ENCODE measurements around the gene ZC3H18.

ZC3H18 gene

GRCh38 chr16:88642881-88643643, 72.9 kb downstream of the ZC3H18 start:
- H3K27ac ChIP-seq = no peak overlapping the region
- TF ChIP-seq ZFX (IDR thresholded peaks at IDR 0.05) (no peak), CTCF (conservative IDR thresholded peaks at IDR 0.05) (no peak)

DNA sequence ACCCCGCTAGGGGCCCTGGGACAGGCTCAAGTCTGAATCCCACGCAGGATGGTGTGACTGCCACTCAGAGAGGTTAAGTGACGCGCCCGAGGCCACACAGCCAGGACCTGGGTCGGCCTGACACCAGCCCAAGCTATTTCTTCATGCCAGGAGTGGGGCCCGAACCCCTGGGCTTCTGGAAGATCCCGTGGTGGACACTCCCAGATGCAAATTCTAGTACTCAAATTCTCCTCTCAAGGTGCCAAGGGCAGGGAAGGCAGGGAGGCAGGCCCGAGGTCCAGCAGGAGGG, 73.4 kb downstream of the ZC3H18 start:
- H3K27ac ChIP-seq = no peak overlapping the region
- TF ChIP-seq ZFX (IDR thresholded peaks at IDR 0.05) (no peak), CTCF (conservative IDR thresholded peaks at IDR 0.05) (no peak)

DNA sequence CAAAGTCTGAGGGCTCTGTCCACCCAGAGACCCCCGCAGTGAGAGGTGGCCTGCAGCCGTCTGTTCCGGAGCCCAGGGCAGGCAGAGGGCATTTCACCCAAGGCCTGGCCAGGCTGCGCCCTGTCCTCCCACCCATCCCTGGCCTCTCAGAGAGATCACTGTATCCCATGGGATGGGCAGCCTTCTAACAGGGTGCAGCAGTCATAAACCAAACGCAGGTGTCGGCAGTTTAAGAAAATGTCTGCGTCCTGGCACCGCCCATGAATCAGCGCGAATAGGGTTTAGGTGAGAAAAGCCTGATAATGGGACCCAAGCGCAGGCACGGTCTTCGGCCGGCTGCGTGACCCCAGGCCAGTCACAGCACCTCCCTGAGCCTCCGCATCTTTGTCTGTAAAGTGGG, 75.3 kb downstream of the ZC3H18 start:
- no peak overlapping the region for H3K27ac ChIP-seq
- TF ChIP-seq CTCF (conservative IDR thresholded peaks at IDR 0.05) (no peak), ZFX (IDR thresholded peaks at IDR 0.05) (no peak)

DNA sequence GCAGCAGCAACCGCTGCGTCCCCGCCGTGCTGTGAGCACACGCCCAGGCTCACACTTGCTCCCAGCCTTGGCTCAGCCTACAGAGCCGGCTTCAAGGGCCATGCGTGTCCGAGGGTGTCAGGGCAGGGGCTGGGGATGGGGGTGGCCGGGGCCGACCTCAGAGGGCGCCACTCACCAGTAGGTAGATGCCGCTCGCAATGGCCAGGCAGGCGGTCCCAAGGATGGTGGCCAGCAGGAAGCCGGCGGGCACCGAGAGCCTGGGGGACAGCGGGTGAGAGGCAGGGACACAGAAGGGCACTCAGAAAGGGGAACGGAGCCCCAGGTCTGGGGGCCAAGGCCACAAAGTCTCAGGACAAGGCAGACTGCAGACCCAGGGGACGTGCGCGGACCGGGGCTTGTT, 75.7 kb downstream of the ZC3H18 start:
- H3K27ac ChIP-seq = no peak overlapping the region
- TF ChIP-seq ZFX (IDR thresholded peaks at IDR 0.05) = no peak
- TF ChIP-seq CTCF (conservative IDR thresholded peaks at IDR 0.05) = no peak

- no peak for TF ChIP-seq ZFX (IDR thresholded peaks at IDR 0.05)
- no peak for TF ChIP-seq CTCF (conservative IDR thresholded peaks at IDR 0.05)
- no peak overlapping the region for H3K27ac ChIP-seq
These were observed 76.3 kb downstream of the ZC3H18 start for GRCh38 chr16:88646345-88647034.

DNA sequence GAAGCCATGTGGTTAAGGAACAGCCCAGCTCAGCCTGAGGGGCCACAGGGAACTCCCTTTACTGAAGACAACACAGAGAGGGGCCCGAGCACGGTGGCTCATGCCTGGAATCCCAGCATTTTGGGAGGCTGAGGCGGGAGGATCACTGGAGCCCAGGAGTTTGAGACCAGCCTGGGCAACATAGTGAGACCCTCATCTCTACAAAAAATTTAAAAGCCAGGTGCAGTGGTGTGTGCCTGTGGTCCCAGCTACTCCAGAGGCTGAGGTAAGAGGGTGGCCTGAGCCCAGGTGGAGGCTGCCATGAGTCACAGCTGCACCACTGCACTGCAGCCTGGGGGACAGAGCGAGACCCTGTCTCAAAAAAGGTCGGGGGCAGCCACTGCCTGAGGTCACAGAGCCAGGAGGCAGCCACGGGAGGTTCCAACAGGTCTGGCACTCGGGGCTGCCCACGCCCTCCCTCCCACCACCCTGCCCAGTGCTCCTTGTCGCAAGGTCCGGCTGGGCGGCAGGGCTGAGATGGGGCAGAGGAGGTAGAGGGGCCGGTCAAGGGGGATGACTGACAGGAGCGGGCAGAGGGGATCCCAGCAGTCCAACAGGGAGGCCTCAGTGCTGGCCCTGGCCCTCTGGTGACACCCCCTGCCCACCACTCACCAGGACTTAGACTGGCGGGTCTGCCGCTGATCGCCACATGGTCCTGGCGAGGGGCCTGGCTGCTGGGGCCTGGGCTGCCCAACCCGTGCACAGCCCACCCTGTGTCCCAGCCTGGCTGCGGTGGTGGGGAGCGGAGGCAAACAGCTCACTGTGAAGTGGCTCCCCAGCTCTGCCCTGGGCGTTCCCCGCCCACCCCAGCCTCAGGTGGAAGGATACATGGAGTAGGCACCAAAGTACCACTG, 77.2 kb downstream of the ZC3H18 start:
- H3K27ac ChIP-seq = no peak overlapping the region
- TF ChIP-seq CTCF (conservative IDR thresholded peaks at IDR 0.05) = no peak
- TF ChIP-seq ZFX (IDR thresholded peaks at IDR 0.05) = no peak
